Measurements from ENCODE around the gene TMEM147.

TMEM147 gene

DNA sequence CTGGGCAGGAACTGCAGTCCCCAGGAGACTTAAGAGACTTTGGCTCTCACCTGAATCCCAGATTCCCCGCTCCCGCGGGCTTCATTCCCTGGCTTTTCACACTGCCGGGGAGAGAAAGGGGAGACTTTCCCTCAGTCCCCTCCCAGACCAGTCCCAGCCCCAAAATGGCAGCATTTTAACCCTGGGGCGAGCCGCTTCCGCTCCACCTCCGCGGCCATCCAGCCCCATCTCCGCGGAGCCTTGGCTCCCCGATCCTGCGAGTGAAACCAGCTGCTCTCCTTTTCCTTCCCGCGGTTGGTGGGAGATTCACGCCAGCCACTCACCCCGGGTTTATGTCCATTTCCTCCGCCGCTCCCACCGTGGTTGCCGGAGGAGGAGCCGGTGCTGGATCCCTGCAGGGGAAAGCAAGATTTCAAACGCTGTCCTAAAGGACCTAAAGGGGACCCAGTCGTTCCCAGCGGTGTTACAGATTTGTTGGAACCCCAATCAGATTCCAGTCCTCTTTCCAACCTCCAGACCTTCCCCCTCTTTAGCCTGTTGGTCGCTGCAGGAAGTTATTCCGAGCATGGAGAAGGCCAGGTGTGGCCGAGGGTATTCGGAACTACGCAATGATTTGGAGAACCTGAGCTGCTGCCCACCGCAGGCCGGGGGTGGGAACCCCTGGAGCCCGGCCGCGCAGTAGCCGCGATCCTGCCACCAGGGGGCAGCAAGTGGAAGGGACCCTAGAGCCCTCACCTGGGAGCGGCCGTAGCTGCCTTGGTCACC, 35.4 kb upstream of the TMEM147 start:
- Histone ChIP-seq H3K9ac (ENCODE audit: low read depth, low read length) (peak overlapping the region; percentile 99), H3K9me3 (ENCODE audit: insufficient read depth, low read depth, low read length) (no peaks in the 10 kb centered on the region), H3K36me3 (ENCODE audit: insufficient read depth, low read depth, low read length) (peaks cover 36% of the 10 kb centered on the region), H3K4me1 (ENCODE audit: insufficient read depth, low read length) (peaks cover 11% of the 10 kb centered on the region), H3K27ac (ENCODE audit: low read length) (peak overlapping the region; percentile 88), H3K4me3 (ENCODE audit: low read length) (peak overlapping the region; percentile 86), H3K27me3 (ENCODE audit: insufficient read depth, low read length) (peaks cover 39% of the 10 kb centered on the region)

DNA sequence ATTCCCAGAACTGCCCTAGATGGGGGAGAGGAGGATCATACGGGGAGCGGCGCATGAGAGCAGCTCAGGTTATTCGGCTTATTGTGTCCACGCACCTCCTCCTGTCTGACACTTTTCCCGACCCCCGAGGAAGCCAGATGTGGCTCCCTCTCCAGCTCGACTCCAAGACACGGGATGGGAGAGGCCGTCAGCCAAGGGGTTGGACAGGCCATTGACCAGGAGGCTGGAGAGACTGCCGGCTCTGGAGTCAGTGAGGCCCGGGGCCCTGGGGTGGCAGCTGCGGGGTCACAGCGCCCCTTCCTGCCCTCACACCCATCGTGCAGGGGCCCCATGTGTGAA, 34.8 kb upstream of the TMEM147 start:
- peaks cover 39% of the 10 kb centered on the region for H3K27me3 ChIP-seq (ENCODE audit: insufficient read depth, low read length)
- H3K4me1 ChIP-seq (ENCODE audit: insufficient read depth, low read length), result peaks cover 11% of the 10 kb centered on the region
- no peaks in the 10 kb centered on the region for H3K9me3 ChIP-seq (ENCODE audit: insufficient read depth, low read depth, low read length)
- no peak overlapping the region for H3K27ac ChIP-seq (ENCODE audit: low read length)
- peaks cover 31% of the 10 kb centered on the region for H3K36me3 ChIP-seq (ENCODE audit: insufficient read depth, low read depth, low read length)
- H3K4me3 ChIP-seq (ENCODE audit: low read length), result peak overlapping the region; percentile 86; the same call in 1 of the 2 replicates
- peak overlapping the region; percentile 99; the same call in 1 of the 2 replicates for H3K9ac ChIP-seq (ENCODE audit: low read depth, low read length)

DNA sequence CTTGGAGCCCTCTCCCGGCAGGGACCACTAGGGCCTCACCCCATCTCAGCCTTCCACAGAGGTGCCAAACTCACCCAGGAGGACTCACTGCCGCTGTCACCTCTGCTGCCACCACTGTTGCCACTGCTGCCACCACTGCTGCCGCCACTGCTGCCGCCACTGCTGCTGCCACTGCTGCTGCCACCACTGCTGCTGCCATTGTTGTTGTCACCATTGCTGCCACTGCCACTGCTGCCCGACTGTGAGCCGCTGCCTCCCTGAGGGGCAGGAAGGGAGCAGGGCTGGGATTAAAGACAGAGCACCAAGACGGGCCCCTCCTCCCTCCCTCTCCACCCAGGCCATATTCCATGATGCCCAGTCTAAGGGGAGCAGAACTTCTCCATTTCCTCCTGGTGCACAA, 34.1 kb upstream of the TMEM147 start:
- Histone ChIP-seq H3K9ac (ENCODE audit: low read depth, low read length) (no peak overlapping the region), H3K27ac (ENCODE audit: low read length) (no peak overlapping the region), H3K27me3 (ENCODE audit: insufficient read depth, low read length) (peaks cover 39% of the 10 kb centered on the region), H3K4me1 (ENCODE audit: insufficient read depth, low read length) (peaks cover 11% of the 10 kb centered on the region), H3K9me3 (ENCODE audit: insufficient read depth, low read depth, low read length) (no peaks in the 10 kb centered on the region), H3K4me3 (ENCODE audit: low read length) (no peak overlapping the region), H3K36me3 (ENCODE audit: insufficient read depth, low read depth, low read length) (peaks cover 23% of the 10 kb centered on the region)

DNA sequence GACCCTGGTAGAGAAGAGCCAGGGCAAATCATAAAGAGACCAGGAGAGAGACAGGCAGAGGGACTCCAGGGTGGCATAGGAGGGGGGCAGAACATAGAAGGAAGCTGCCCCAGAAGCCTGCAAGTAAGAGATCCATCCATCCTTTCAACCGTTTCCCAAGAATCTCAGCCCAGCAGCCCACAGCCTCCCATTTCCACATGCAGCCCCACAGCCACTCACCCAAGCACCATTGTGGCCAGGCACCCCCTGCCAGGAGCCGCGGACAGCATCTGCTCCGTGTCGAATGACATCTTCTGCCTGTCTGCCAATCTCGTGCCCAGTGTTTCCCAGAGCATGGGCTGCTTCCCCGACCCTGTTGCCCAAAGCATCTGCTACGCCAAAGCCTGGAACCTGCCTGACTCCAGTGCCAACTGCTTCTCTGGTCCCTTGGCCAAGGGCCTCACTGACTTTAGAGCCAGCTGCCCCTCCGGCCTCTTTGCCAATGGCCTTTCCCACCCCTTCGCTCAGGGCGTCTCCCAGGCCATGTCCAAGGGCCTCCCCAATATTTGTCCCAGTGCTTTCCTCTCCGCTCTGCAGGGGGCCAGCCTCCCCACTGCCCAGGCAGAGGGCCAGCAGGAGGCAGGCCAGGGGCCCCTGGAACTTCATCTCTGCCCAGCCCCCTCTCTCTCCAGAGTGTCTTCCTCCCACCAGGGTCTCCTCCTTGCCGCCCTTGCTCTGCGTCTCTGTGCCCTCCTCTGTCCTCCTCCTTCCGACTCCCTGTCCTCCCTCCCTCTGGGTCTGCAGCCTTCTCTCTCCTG, 32.4 kb upstream of the TMEM147 start:
- Histone ChIP-seq H3K36me3 (ENCODE audit: insufficient read depth, low read depth, low read length) (peaks cover 6% of the 10 kb centered on the region; the same call in 1 of the 2 replicates), H3K4me3 (ENCODE audit: low read length) (no peak overlapping the region; the same call in 1 of the 2 replicates), H3K27me3 (ENCODE audit: insufficient read depth, low read length) (peaks cover 39% of the 10 kb centered on the region), H3K9ac (ENCODE audit: low read depth, low read length) (no peak overlapping the region), H3K4me1 (ENCODE audit: insufficient read depth, low read length) (peaks cover 10% of the 10 kb centered on the region), H3K27ac (ENCODE audit: low read length) (no peak overlapping the region), H3K9me3 (ENCODE audit: insufficient read depth, low read depth, low read length) (no peaks in the 10 kb centered on the region)

DNA sequence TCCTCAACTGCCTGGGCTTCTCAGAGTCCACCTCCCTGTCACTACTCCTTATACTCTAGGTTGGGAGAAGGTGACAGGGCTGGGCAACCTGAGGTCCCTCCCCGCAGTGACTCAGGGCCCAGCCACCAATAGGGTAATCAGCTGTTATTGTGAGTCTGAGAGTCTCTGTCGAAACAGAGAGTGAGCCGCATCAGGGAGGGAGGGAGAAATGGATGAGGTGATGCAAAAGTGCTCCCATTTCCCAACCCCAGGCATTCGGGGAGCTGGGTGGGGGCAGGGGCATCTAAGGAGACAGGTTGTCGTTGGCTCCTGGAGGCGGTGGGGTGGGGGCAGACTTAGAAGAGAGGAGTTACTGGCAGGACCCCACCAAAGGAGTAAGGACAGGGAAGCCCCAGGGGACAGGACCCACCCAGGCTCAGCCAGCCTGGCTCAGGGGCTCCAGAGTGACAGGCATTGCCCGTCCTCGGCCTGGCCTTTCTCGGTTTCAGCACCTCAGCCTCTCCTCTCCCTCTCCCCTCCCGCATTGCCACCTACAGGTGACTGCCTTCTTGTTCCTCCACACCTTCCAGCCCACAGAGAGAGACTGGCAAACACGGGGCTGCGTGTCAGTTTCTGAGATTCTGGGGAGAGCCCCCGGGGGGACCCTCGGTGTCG, 31.7 kb upstream of the TMEM147 start, which contains the start of gene DMKN:
Gene DMKN, minus strand, starts transcription at position 22 of the 654 bp plus-strand sequence. CDS start 174 bp downstream, outside the sequence.
- Histone ChIP-seq H3K27me3 (ENCODE audit: insufficient read depth, low read length) (peaks cover 39% of the 10 kb centered on the region), H3K9ac (ENCODE audit: low read depth, low read length) (peak within 1 kb of the TSS; percentile 52; the same call in 1 of the 2 replicates), H3K4me3 (ENCODE audit: low read length) (peak within 1 kb of the TSS; percentile 65; the same call in 1 of the 2 replicates)

DNA sequence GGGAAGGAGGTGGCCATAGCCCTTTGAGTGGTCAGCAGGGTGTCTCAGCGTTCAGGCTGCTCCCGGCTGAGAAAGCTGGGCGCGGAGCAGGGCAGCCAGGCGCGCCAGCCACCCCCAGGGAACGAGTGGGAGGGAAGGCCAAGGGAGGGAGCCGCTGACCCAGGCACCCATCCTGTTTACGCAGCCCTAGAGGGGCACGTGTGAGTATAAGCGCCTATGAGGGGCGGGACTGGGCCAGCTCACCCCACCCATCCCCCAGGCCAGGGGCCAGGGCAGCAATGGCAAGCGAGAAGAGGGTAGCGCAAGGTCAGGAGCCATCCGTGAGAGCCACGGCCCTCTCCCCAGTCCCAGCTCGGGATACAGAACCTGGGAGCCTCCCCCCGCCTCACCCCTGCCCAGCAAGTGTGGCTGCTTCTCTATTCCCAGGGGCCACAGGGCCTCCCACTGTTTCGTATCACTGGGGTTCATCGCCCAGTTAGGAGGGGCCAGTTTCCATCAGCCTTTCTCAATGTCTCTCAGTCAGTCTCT, 31.1 kb upstream of the TMEM147 start:
- Histone ChIP-seq H3K4me1 (ENCODE audit: insufficient read depth, low read length) (peaks cover 3% of the 10 kb centered on the region; the same call in 1 of the 2 replicates), H3K27ac (ENCODE audit: low read length) (no peak overlapping the region), H3K4me3 (ENCODE audit: low read length) (peak overlapping the region; percentile 65; the same call in 1 of the 2 replicates), H3K36me3 (ENCODE audit: insufficient read depth, low read depth, low read length) (no peaks in the 10 kb centered on the region), H3K9ac (ENCODE audit: low read depth, low read length) (peak overlapping the region; percentile 52; the same call in 1 of the 2 replicates), H3K9me3 (ENCODE audit: insufficient read depth, low read depth, low read length) (no peaks in the 10 kb centered on the region), H3K27me3 (ENCODE audit: insufficient read depth, low read length) (peaks cover 39% of the 10 kb centered on the region)

More for the DNA sequence above, 31.7 kb upstream of the TMEM147 start, which contains the start of gene DMKN:
- H3K36me3 ChIP-seq (ENCODE audit: insufficient read depth, low read depth, low read length), result no peaks in the 10 kb centered on the region
- H3K9me3 ChIP-seq (ENCODE audit: insufficient read depth, low read depth, low read length), result no peaks in the 10 kb centered on the region
- no peak within 1 kb of the TSS for H3K27ac ChIP-seq (ENCODE audit: low read length)
- peaks cover 3% of the 10 kb centered on the region; the same call in 1 of the 2 replicates for H3K4me1 ChIP-seq (ENCODE audit: insufficient read depth, low read length)

DNA sequence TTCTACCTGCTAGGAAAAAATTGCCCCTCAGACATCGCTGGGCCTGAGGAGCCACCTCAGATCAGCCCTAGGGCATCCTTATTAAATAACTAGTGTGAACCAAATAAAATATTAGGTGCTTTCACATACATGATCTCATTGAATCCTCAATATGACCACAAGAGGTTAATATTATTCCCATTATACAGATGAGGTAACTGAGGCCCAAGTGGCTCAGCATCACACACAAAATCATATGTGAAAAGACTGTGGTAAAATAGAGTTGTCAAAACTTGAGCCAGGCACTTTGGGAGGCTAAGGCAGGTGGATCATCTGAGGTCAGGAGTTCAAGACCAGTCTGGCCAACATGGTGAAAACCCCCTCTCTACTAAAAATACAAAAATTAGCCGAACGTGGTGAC, 29.1 kb upstream of the TMEM147 start:
- Histone ChIP-seq H3K27me3 (ENCODE audit: insufficient read depth, low read length) (peaks cover 27% of the 10 kb centered on the region), H3K9ac (ENCODE audit: low read depth, low read length) (no peak overlapping the region), H3K36me3 (ENCODE audit: insufficient read depth, low read depth, low read length) (no peaks in the 10 kb centered on the region), H3K9me3 (ENCODE audit: insufficient read depth, low read depth, low read length) (no peaks in the 10 kb centered on the region), H3K4me3 (ENCODE audit: low read length) (no peak overlapping the region), H3K27ac (ENCODE audit: low read length) (no peak overlapping the region), H3K4me1 (ENCODE audit: insufficient read depth, low read length) (peaks cover 3% of the 10 kb centered on the region; the same call in 1 of the 2 replicates)

DNA sequence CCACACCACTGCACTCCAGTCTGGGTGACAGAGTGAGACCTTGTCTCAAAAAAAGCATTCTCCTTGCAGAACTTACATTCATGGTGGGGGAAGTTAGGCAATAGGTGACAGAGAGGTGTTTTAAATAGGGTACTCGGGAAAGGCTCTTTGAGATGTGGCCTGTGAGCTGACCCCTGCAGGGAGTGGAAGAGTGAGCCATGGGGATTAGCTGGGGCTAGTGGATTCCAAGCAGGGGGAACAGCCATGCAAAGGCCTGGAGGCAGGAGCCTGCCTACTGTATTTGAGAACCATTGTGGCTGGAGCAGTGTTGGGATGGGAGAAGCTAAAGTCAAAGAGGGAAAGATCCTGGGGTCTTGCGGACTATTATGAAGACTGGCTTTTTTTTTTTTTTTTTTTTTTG, 28.1 kb upstream of the TMEM147 start:
- Histone ChIP-seq H3K4me1 (ENCODE audit: insufficient read depth, low read length) (peaks cover 3% of the 10 kb centered on the region; the same call in 1 of the 2 replicates), H3K9me3 (ENCODE audit: insufficient read depth, low read depth, low read length) (no peaks in the 10 kb centered on the region), H3K36me3 (ENCODE audit: insufficient read depth, low read depth, low read length) (no peaks in the 10 kb centered on the region), H3K27me3 (ENCODE audit: insufficient read depth, low read length) (peaks cover 23% of the 10 kb centered on the region; the same call in 1 of the 2 replicates), H3K9ac (ENCODE audit: low read depth, low read length) (no peak overlapping the region), H3K27ac (ENCODE audit: low read length) (no peak overlapping the region), H3K4me3 (ENCODE audit: low read length) (no peak overlapping the region)

DNA sequence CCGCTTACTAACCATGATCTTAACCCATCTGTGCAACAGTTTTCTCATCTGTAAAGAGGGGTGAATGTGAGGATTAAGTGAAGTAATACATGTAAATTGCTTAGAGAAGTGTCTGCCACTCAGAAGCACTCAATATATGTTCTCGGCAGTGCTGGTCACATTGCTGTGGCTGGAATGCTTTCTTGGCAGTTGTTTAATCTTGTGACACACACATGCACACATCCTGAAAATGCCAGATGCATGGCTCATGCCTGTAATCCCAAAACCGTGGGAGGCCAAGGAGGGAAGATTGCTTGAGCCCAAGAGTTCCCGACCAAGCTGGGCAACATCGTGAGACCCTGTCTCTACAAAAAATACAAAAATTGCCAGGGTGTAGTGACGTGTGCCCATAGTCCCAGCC, 27.1 kb upstream of the TMEM147 start:
- Histone ChIP-seq H3K9ac (ENCODE audit: low read depth, low read length) (no peak overlapping the region), H3K4me1 (ENCODE audit: insufficient read depth, low read length) (peaks cover 3% of the 10 kb centered on the region; the same call in 1 of the 2 replicates), H3K27me3 (ENCODE audit: insufficient read depth, low read length) (peaks cover 13% of the 10 kb centered on the region; the same call in 1 of the 2 replicates), H3K9me3 (ENCODE audit: insufficient read depth, low read depth, low read length) (no peaks in the 10 kb centered on the region), H3K4me3 (ENCODE audit: low read length) (no peak overlapping the region), H3K27ac (ENCODE audit: low read length) (no peak overlapping the region), H3K36me3 (ENCODE audit: insufficient read depth, low read depth, low read length) (no peaks in the 10 kb centered on the region)

DNA sequence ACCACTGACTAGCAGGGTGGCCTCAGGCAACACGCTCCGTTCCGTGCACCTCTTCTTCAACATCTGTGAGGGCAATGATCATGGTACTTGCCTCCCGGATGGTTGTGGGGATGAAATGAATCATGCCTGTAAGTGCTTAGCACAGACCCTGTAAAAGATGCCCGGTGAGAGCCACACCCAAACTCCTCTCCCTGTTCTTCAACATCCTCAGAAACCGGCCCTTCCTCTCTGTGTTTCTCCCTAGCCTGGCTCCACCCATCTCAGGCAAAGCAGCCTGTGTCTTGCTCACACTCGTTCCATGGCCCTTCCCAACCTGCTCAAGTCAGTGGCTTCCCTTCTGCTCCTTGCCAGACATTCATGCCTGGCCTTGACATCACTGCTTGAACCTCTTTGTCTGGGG, 26.1 kb upstream of the TMEM147 start:
- H3K27ac ChIP-seq (ENCODE audit: low read length), result no peak overlapping the region
- peaks cover 3% of the 10 kb centered on the region for H3K4me1 ChIP-seq (ENCODE audit: insufficient read depth, low read length)
- no peak overlapping the region for H3K9ac ChIP-seq (ENCODE audit: low read depth, low read length)
- no peaks in the 10 kb centered on the region for H3K36me3 ChIP-seq (ENCODE audit: insufficient read depth, low read depth, low read length)
- H3K4me3 ChIP-seq (ENCODE audit: low read length), result no peak overlapping the region
- H3K9me3 ChIP-seq (ENCODE audit: insufficient read depth, low read depth, low read length), result no peaks in the 10 kb centered on the region
- peaks cover 5% of the 10 kb centered on the region; the same call in 1 of the 2 replicates for H3K27me3 ChIP-seq (ENCODE audit: insufficient read depth, low read length)

DNA sequence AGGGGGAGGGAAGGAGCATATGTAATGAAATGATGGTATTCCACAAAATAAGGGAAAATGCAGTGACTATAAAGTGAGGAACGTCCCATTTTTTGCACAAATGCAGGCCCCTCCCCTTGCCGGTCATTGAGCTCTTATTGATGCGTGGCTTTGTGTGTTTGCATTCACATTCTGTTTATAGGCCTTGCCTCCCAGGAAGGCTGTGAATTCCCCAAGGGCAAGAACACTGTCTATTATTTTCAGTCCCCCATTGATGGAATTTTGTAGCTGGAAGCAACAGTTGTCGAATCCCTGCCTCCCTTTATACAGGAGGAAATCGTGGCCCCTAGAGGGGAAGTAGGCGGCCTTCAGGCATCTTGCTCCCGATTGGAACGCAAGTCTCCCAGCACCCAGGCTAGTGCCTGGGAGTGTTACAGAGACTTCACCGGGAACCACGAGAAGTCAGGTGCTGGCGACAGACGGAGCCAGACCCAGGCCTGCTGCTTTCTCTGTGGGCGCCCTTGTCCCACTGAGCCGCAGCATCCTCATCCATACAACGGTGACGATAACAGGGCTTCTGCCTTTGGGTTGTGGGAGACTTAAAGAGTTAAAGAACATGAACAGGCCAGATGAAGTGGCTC, 24.2 kb upstream of the TMEM147 start:
- no peaks in the 10 kb centered on the region for H3K36me3 ChIP-seq (ENCODE audit: insufficient read depth, low read depth, low read length)

More for the DNA sequence above, 24.2 kb upstream of the TMEM147 start:
- Histone ChIP-seq H3K4me3 (ENCODE audit: low read length) (no peak overlapping the region), H3K27ac (ENCODE audit: low read length) (no peak overlapping the region), H3K9ac (ENCODE audit: low read depth, low read length) (no peak overlapping the region), H3K9me3 (ENCODE audit: insufficient read depth, low read depth, low read length) (no peaks in the 10 kb centered on the region), H3K4me1 (ENCODE audit: insufficient read depth, low read length) (no peaks in the 10 kb centered on the region; the same call in 1 of the 2 replicates), H3K27me3 (ENCODE audit: insufficient read depth, low read length) (peaks cover 11% of the 10 kb centered on the region)
